Testis (tissue), 2 donors: ENCODE results near the gene APCDD1.

Source experiments
- POLR2A ChIP-seq: fragments of 450-650 bp; IDR thresholded peaks from one replicate; pipeline ENCODE4 v1.6.1; 2017; ENCODE audit warnings: antibody characterized with exemption, mild to moderate bottlenecking, moderate library complexity
- TF ChIP-seq, protein P1 (sequence below), 3 experiments: fragments of 450-650 bp in 2 of 3; fragments of 200-600 bp in 1 of 3; sonication (generic) in 1 of 3; IDR thresholded peaks; one replicate each; pipeline ENCODE4 v1.5.1; 2016 to 2019; ENCODE audit warnings: antibody characterized with exemption in 3 of 3, mild to moderate bottlenecking in 2 of 3, moderate library complexity in 1 of 3

DNA sequence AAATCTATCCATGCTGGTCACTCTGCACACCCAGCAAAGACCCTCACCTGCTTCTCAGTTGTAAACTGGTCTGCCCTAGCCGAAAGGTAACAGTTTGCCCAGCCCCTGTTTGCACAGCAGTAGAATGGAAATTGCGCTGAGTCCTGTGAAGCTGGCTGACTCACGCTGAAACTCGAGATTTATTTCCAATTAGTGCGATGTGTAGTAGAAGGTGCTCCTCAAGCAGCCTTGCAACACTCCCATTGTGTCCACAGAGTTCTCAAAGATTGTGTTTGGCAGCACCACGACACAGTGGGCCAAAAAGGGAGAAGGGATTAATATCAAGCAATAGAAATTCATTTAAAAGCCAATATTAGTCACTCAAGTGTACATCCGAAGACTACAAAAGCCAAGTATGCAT lies 21.7 kb upstream of the APCDD1 start:
- TF ChIP-seq, protein P1, sequence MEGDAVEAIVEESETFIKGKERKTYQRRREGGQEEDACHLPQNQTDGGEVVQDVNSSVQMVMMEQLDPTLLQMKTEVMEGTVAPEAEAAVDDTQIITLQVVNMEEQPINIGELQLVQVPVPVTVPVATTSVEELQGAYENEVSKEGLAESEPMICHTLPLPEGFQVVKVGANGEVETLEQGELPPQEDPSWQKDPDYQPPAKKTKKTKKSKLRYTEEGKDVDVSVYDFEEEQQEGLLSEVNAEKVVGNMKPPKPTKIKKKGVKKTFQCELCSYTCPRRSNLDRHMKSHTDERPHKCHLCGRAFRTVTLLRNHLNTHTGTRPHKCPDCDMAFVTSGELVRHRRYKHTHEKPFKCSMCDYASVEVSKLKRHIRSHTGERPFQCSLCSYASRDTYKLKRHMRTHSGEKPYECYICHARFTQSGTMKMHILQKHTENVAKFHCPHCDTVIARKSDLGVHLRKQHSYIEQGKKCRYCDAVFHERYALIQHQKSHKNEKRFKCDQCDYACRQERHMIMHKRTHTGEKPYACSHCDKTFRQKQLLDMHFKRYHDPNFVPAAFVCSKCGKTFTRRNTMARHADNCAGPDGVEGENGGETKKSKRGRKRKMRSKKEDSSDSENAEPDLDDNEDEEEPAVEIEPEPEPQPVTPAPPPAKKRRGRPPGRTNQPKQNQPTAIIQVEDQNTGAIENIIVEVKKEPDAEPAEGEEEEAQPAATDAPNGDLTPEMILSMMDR (IDR thresholded peaks at IDR 0.05), result no peak
- TF ChIP-seq POLR2A, result no peak
